ENCODE results near the gene HYDIN. TPM values are rescaled to one million over a fixed set of nuclear protein-coding genes. Genes with fewer than 3 reads are reported as not detected.

HYDIN gene
- polyA plus RNA-seq, 1 of the 3 experiments (the other 2 are of a cell fraction), result 0.33 TPM

GRCh38 chr16:70770626-70771552 is 459.6 kb downstream of the HYDIN start (continued):
- TF ChIP-seq, protein P1, sequence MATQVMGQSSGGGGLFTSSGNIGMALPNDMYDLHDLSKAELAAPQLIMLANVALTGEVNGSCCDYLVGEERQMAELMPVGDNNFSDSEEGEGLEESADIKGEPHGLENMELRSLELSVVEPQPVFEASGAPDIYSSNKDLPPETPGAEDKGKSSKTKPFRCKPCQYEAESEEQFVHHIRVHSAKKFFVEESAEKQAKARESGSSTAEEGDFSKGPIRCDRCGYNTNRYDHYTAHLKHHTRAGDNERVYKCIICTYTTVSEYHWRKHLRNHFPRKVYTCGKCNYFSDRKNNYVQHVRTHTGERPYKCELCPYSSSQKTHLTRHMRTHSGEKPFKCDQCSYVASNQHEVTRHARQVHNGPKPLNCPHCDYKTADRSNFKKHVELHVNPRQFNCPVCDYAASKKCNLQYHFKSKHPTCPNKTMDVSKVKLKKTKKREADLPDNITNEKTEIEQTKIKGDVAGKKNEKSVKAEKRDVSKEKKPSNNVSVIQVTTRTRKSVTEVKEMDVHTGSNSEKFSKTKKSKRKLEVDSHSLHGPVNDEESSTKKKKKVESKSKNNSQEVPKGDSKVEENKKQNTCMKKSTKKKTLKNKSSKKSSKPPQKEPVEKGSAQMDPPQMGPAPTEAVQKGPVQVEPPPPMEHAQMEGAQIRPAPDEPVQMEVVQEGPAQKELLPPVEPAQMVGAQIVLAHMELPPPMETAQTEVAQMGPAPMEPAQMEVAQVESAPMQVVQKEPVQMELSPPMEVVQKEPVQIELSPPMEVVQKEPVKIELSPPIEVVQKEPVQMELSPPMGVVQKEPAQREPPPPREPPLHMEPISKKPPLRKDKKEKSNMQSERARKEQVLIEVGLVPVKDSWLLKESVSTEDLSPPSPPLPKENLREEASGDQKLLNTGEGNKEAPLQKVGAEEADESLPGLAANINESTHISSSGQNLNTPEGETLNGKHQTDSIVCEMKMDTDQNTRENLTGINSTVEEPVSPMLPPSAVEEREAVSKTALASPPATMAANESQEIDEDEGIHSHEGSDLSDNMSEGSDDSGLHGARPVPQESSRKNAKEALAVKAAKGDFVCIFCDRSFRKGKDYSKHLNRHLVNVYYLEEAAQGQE (IDR thresholded peaks at IDR 0.05; ENCODE audit: low read depth, low read length), result no peak
- peak; percentile 84 for TF ChIP-seq SMC3 (IDR thresholded peaks at IDR 0.05; ENCODE audit: low read depth, low read length)

DNA sequence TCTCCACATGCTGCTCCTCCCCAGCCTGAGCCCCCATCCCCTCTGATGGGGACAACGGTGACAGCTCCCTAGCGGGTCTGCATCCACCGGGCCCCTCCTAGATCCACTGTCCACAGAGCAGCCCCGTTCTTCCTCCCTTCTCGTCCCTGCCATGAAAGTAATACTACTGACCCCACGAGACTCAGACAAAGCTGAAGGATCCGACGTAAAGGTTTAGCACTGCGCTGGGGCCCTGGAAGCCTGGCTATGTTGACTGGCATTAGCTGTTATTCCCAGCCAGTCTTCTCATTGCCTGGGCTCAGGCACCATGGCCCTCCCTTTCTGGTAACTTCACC is 460.3 kb downstream of the HYDIN start:
- Histone ChIP-seq H3K27ac (ENCODE audit: low read depth in 2 of 2, low read length in 1 of 2) (no peak overlapping the region), H3K4me1 (ENCODE audit: control insufficient read depth in 1 of 2, insufficient read depth in 2 of 2, low read depth in 1 of 2, low read length in 1 of 2) (peaks cover 0 to 3% of the 10 kb centered on the region in 2 experiments; a peak in 1 of 4 replicates), H3F3A (replicated peaks; ENCODE audit: insufficient read depth) (peaks cover 5% of the 10 kb centered on the region), H3K4me3 (ENCODE audit: low read depth in 2 of 2, low read length in 1 of 2) (no peak overlapping the region), H3K9me2 (no peaks in the 10 kb centered on the region), H3K27me3 (ENCODE audit: insufficient read depth) (no peaks in the 10 kb centered on the region), H3K4me2 (no peak overlapping the region), H3K36me3 (replicated peaks in 1 of 2; ENCODE audit: control insufficient read depth in 1 of 2, insufficient read depth in 2 of 2, low read length in 1 of 2) (peaks cover 24 to 26% of the 10 kb centered on the region in 2 experiments), H3K9me3 (no peaks in the 10 kb centered on the region), H2AFZ (ENCODE audit: low read depth) (no peak overlapping the region), H3K79me2 (ENCODE audit: insufficient read depth) (no peaks in the 10 kb centered on the region), H3K9ac (no peak overlapping the region), H4K20me1 (ENCODE audit: insufficient read depth) (no peaks in the 10 kb centered on the region)
- no peak for DNase-seq
- ChIA-PET CTCF (interaction anchor here (0.7 to 9.6 kb wide), 40 partner anchors 10 to 642 kb away, joined by 3 to 181 read pairs (median 9); partner anchors contain the start of genes IL34, MTSS2 and VAC14), POLR2A (interaction anchor here (0.8 to 1.2 kb wide), 3 partner anchors 32 to 230 kb away, joined by 3 to 4 read pairs (median 3); no protein-coding TSS in a partner anchor)
- WGBS (ENCODE audit: low lambda C conversion rate), result 95% methylated on average over 9 of the region's 9 CpGs
- TF ChIP-seq, protein P2, sequence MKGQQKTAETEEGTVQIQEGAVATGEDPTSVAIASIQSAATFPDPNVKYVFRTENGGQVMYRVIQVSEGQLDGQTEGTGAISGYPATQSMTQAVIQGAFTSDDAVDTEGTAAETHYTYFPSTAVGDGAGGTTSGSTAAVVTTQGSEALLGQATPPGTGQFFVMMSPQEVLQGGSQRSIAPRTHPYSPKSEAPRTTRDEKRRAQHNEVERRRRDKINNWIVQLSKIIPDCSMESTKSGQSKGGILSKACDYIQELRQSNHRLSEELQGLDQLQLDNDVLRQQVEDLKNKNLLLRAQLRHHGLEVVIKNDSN (IDR thresholded peaks at IDR 0.05; ENCODE audit: borderline replicate concordance, low read depth), result no peak
- TF ChIP-seq TEAD4 (IDR thresholded peaks at IDR 0.05; ENCODE audit: borderline replicate concordance, insufficient read depth) (no peak), RFX5 (IDR thresholded peaks at IDR 0.05; ENCODE audit: low read length) (no peak), NFIC (IDR thresholded peaks at IDR 0.05; ENCODE audit: borderline replicate concordance) (no peak), GATA2 (CRISPR knock-in tag; IDR thresholded peaks at IDR 0.05) (no peak), JUND (IDR thresholded peaks at IDR 0.05) (no peak), MXI1 (IDR thresholded peaks at IDR 0.05; ENCODE audit: low read depth, low read length) (no peak), YY1 (IDR thresholded peaks at IDR 0.05; ENCODE audit: low read depth) (no peak), GABPA (IDR thresholded peaks at IDR 0.05; ENCODE audit: low read depth) (no peak), CHD2 (IDR thresholded peaks at IDR 0.05; ENCODE audit: low read length, partially characterized antibody) (no peak), MEF2A (IDR thresholded peaks at IDR 0.05; ENCODE audit: borderline replicate concordance, low read depth) (no peak), FOXM1 (IDR thresholded peaks at IDR 0.05; ENCODE audit: low read depth) (no peak)
- TF ChIP-seq, protein P3, sequence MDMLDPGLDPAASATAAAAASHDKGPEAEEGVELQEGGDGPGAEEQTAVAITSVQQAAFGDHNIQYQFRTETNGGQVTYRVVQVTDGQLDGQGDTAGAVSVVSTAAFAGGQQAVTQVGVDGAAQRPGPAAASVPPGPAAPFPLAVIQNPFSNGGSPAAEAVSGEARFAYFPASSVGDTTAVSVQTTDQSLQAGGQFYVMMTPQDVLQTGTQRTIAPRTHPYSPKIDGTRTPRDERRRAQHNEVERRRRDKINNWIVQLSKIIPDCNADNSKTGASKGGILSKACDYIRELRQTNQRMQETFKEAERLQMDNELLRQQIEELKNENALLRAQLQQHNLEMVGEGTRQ (IDR thresholded peaks at IDR 0.05; ENCODE audit: borderline replicate concordance, low read depth, low read length), result no peak
